GM20431 (cell line): ENCODE results near the gene GNG7.
"Not testable (repeated sequence)": the region's sequence is repeated elsewhere in the genome, so short reads cannot be mapped to it uniquely, and the experiment has no call there.

Source experiments
- in situ Hi-C: fragments of 300-500 bp; cut with MseI, MboI; formaldehyde crosslinking; loops from one replicate; pipeline ENCODE4 v1.15.0; 2020; ENCODE audit warnings: low sequenced_read_pairs; ENCODE audit not compliant: unreplicated experiment

Gene GNG7

DNA sequence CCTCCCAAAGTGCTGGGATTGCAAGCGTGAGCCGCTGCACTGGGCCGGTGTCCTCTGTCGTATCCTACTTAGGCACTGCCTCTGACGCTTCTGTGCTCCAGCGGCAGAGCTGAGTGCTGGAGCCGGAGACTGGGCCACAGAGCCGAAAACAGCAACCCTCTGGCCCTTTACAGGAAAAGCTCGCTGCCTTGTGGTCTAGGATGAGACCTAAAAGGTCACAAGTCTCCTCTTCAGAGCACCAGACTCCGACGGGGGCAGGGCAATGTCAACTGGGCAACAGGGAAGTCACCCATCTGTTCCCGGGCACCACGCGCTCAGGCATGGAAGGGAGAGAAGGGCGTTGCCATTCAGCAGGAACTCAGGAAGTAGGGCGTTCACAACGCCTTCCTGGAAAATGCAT is 134.9 kb downstream of the GNG7 start:
- in situ Hi-C loops, result no loop called here

DNA sequence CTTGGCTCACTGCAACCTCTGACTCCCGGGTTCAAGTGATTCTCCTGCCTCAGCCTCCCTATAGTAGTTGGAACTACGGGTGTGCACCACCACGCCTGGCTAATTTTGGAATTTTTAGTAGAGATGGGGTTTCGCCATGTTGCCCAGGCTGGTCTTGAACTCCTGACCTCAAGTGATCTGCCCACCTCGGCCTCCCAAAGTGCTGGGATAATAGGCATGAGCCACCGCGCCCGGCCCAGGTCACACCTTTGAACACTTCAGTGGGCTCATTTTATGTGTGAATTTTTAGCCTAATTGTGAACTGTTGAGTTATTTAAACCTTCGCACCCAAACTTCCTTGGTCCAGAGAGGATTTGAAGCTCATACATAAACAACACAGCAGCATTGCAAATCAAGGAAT is 138.9 kb downstream of the GNG7 start:
- in situ Hi-C loops, result not testable (repeated sequence)

DNA sequence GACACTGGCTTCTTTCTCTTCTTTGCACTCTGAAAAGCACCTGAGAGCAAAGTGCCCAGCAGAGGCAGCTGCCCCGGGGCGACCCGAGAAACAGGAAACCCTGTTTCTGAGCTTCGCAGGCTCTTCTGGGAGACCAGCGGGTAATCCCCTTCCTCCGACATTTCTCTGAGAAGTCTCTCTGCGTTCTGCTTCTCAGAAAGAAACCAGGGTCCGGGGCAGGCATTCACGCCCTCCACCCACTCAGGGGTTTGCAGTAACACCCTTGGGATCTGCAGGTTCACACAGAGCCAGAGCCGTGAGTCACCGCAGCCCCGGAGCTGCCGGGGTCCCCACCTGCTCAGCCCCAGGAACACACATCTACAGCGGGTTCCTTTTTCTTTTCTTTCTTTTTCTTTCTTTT is 140.6 kb downstream of the GNG7 start:
- in situ Hi-C loops, result no loop called here

- in situ Hi-C loops, result no loop called here
These were observed 141.3 kb downstream of the GNG7 start for GRCh38 chr19:2561221-2561620.

DNA sequence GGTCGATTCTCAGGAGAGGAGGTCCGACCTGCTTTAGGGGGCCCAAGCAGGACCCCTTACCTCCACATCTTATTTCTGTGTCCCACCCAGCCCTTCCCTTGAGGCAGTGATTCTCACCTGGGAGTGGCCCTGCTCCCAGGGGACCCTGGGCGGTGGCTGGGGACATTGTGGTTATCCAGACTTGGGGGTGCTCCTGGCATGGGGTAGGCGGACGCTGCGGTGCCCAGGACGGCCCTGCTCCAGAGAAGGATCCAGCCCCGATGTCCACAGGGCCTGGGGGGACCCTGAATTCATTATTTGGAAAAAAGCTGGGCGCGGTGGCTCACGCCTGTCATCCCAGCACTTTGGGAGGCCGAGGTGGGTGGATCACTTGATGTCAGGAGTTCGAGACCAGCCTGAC is 142.1 kb downstream of the GNG7 start:
- in situ Hi-C loops, result no loop called here

GRCh38 chr19:2558543-2558942 is 144.0 kb downstream of the GNG7 start:
- in situ Hi-C loops, result no loop called here

- in situ Hi-C loops, result not testable (repeated sequence)
These were observed 144.4 kb downstream of the GNG7 start for GRCh38 chr19:2558131-2558530.

DNA sequence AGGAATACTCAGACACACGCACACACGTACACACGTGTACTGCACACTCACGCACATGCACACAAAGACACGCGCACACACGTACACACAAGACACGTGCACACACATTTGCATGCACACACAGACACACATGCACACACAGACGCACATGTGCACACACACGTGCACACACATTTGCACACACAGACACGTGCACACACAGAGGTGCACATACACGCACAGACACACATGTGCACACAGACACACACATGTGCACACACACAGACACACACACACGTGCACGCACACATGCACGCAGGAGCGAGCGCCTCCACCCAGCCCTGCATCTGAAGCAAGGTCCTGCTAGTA is 145.4 kb downstream of the GNG7 start:
- in situ Hi-C loops, result no loop called here

- in situ Hi-C loops, result no loop called here
These were observed 146.0 kb downstream of the GNG7 start for GRCh38 chr19:2556221-2557092.

GRCh38 chr19:2555422-2556220 is 146.9 kb downstream of the GNG7 start:
- in situ Hi-C loops, result no loop called here

DNA sequence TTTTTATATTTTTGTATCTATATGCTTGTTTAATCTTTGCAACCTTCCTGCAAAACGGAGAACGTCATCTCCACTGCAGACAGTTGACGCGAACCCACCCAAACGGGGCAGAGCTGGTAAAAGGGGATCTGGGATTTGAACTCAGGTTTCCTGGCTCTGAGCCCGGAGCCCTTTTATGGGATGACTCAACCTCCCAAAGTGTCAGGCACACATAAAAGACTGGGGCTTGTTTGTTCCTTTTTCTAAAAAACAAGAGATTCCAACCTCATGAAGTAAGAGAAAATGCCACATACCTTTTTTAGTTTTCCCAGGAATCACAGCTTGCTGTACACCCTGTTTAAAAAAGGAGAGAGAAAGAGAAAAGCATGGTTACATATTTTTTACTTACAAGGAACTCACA is 147.6 kb downstream of the GNG7 start:
- in situ Hi-C loops, result no loop called here

DNA sequence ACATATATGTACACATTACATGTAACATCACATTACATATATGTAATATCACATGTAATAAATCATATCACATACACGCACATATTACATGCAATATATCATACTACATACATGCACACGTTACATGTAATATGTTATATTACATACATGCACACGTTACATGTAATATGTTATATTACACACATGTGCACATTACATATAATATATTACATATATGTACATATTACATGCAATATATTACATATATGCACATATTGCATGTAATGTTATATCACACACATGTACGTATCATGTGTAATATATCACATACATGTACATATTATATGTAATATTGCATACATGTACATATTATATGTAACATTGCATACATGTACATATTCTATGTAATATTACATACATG is 149.0 kb downstream of the GNG7 start:
- in situ Hi-C loops, result no loop called here

- in situ Hi-C loops, result no loop called here
These were observed 149.6 kb downstream of the GNG7 start for GRCh38 chr19:2552859-2553258.

- in situ Hi-C loops, result no loop called here
These were observed 150.7 kb downstream of the GNG7 start for GRCh38 chr19:2551864-2552185.

GRCh38 chr19:2551172-2551863 is 151.2 kb downstream of the GNG7 start:
- in situ Hi-C loops, result no loop called here

GRCh38 chr19:2550431-2551171 is 151.9 kb downstream of the GNG7 start:
- in situ Hi-C loops, result no loop called here

DNA sequence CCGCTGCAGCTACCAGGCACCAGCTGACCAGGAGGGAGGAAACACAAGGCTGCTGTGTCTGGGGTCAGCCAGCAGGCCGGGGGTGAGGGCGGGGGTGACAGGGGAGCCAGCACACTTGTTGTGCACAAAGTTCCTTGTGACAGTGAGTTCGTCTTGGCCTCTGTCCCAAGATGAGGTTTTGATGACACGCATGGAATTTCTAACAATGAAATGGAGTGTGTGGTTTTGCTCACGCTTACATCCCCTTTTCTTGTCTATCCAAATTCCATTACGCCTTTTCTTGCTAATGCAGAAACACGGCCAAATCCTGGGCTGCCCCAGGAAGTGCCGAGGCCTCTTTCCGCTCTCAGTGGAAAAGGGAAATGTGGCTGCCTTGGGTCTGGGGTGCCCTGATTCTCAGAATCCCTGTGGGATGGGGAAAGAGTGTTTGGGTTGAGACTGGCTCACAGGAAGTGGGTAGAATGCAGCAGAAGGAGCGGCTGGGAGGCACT is 152.7 kb downstream of the GNG7 start:
- in situ Hi-C loops, result no loop called here

- in situ Hi-C loops, result no loop called here
These were observed 153.5 kb downstream of the GNG7 start for GRCh38 chr19:2548966-2549365.

GRCh38 chr19:2547721-2548120 is 154.8 kb downstream of the GNG7 start:
- in situ Hi-C loops, result no loop called here

- in situ Hi-C loops, result no loop called here
These were observed 155.3 kb downstream of the GNG7 start for GRCh38 chr19:2547033-2547680.
